HG02973 (cell line): ENCODE measurements around the gene SLC7A6OS.

ENCODE experiments used
- ATAC-seq: cut with Tn5 transposase; IDR thresholded peaks from one replicate; pipeline ENCODE4 v1.9.1; 2021; ENCODE audit warnings: moderate library complexity; ENCODE audit not compliant: unreplicated experiment

The SLC7A6OS gene

GRCh38 chr16:68310774-68311511 is at the start of gene SLC7A6OS, which contains the start of gene PRMT7:
Gene SLC7A6OS (minus strand): TSS chr16:68310946. CDS start chr16:68310926, 20 bp downstream.
Gene PRMT7 (plus strand): TSS chr16:68311019. CDS start chr16:68315980, 4,961 bp downstream.
- ATAC-seq = peak; percentile 94

DNA sequence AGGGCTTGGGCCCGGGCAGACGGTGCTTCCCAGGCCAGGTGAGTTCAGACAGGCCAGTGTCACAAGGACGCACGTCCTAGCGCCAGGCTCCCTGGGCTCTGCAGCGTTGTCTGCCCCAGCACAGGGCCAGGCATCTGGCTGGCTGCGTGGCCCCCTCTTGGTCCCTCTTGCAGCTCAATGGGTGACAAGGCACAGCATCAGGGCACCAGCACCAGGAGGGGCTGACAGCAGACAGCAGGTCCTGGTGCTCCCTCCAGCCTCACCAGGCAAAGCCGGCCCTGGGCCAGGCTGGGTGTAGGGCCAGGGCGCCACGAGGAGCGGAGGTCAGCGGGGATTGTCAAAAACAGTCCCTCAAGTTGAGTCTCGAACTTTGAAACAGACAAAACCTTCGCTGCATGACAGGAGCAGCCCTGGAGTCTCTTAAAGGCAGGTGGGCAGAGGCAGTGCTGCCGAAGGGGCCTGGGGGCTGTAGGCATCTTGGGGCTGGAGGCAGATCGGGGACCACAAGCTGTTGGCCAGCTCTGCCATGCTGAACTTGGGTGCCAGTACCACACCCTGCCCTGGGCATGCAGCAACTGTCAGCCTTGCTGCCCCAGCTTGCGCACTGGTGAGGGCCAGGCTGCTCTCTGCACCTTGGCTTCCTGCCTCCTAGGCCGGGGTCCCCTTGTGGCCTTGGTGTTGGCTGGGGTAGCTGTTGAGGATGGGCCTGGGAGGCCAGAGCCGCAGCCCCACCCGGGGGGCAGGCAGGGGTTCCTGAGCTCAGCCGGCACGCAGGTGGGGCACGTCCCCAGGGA is 48.8 kb upstream of the SLC7A6OS start:
- no peak for ATAC-seq

DNA sequence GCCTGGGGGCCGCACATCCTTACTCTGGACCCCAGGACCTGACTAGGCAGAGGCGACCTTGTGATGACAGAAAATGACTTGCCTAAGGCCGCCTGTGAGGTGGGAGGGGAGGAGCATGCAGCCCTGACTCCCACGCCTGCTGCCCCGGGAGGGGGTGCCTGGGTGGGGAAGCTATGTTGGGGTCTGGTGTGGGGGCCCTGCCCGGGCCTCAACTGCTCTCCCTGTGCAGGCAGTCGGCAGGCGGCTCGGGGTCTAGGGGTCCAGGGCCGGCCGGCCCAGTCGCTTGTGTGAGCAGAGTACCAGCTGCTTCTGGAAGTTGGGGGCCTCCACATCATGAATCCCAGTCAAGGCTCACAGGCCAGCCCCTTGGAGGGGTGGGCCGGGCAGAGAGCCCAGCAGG is 48.2 kb upstream of the SLC7A6OS start:
- no peak for ATAC-seq

DNA sequence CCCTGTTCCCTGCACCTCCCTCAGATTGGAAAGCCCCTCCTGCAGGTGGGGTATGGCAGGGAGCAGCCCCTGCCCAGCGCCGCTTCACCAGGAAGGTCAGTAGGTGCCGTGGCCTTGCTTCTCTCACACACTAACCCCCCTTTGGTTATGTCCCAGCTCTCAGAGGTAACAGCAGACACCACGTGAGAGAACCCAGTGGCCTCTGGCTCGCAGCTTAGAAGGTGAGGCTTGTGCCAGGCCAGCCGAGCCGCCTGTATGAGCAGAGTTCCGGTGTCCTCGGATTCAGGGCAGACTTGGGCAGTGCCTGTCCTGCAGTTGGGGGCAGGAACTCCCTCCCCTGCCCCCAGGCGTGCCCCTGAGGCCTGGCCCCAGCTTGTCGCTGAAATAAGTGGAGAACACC is 47.2 kb upstream of the SLC7A6OS start:
- no peak for ATAC-seq

DNA sequence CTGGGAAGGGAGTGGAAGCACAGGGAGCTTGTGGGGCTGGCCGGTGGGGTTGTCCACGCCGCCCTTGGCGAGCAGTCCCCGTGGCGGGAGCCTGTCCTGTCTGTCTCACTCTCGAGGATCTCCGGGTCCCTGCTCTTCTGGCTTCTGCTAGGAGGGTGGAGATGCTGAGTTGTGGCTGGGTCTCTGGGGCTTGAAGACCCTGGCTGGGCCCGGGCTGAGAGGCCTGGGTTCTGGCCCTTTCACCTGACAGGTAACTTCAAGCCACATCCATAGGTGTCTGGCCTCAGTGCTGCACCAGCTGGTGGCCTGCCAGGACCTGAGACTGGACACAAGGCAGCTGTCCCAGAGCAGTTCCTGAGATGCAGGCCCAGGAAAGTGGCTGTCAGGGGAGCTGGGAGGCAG is 46.8 kb upstream of the SLC7A6OS start:
- no peak for ATAC-seq

DNA sequence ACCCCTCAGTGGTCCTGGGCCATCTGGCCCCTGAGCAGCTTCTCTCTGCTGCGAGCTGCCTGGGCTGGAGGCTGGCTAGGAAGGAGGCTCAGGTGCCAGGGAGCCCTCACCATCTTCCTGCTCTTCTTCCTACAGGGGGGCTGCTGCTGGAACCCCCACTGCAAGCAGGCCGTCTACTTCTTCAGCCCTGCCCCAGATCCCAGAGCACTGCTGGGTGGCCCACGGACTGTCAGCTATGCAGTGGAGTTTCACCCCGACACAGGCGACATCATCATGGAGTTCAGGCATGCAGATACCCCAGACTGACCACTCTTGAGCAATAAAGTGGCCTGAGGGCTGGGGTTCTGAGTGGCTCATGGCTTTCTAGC is 46.2 kb upstream of the SLC7A6OS start:
- no peak for ATAC-seq

GRCh38 chr16:68356249-68356918 is 45.6 kb upstream of the SLC7A6OS start:
- peak; percentile 71 for ATAC-seq

GRCh38 chr16:68355447-68356248 is 44.9 kb upstream of the SLC7A6OS start:
- no peak for ATAC-seq

DNA sequence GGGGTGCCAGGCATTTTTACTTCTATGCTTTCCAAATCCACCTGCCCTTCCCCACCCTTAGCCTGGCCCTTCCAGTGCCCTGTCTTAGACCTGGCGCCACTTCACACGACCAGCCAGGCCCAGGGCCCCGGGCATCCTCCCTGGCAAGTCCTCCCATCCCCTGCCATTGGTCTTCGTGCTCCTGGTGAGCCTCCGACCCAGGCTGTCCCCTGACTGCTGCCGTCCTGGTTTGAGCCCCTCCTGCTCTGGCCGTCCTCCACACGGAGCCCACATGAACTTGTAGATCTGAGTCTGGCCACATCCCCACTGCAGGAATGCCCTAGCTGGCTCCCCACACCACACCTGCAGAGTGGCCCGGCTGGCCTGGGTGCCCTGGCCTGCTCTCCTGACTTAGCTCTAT is 44.1 kb upstream of the SLC7A6OS start:
- ATAC-seq = no peak

GRCh38 chr16:68353366-68353765 is 42.6 kb upstream of the SLC7A6OS start:
- ATAC-seq = no peak

DNA sequence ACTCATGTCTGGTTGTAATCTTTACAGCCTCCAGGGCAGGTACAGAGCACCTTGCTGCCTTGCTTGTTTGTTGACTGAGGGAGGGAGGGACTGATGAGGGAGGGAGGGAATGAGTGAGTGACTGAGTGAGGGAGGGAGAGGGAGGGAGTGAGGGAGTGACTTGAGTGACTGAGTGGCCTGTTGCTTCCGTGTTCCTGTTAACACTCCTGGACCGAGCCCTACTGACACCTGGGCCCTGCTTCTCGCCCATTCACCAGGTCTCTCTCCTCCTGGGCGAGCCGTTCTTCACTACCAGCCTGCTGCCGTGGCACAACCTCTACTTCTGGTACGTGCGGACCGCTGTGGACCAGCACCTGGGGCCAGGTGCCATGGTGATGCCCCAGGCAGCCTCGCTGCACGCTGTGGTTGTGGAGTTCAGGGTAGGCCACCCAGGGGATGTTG is 41.3 kb upstream of the SLC7A6OS start:
- ATAC-seq = no peak

DNA sequence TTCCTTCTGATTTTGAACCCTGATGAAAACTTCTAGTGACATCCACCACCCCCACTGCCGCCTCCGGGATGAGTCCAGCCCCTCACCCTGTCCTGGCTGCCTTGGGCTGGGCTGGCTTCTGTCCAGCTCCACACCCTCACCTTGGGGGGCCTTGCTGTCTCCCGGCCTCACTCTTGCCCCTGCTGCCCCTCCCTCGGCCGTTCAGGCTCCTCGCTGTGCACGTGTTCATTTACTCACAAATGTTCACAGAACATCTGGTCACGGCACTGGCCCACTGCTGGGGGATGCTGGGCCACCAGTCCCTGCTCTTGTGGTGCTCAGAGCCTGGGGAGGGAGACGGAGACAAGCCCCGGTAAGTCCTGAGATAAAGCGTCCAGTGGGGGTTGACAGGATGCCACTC is 40.7 kb upstream of the SLC7A6OS start:
- ATAC-seq = no peak

DNA sequence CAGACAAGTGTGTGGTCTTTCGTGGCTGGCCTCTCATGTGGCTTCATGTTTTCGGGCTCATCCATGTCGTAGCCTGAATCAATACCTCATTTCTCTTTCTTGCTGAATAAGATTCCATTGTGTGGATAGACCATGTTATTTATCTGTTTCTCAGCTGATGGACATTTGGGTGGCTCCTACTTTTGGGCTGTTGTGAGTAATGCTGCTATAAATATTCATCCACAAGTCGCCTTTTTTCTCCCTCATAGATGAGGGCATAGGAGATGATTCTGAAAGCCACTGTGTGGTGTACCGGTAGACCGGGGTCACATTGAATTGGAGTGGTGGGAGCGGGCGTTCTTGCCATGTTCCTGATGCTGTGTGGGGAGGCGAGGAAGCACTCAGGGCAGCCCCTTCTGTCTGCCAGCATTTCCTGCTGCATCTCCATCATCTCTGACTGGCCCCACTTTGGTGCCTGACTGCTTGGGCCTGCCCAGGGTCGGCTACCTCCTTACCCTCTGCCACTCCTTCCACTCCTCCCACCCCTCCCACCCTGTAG is 40.1 kb upstream of the SLC7A6OS start:
- ATAC-seq = no peak

- ATAC-seq = no peak
Measured at GRCh38 chr16:68349838-68350410, 39.2 kb upstream of the SLC7A6OS start.

GRCh38 chr16:68348639-68349445 is 38.1 kb upstream of the SLC7A6OS start:
- ATAC-seq = no peak

DNA sequence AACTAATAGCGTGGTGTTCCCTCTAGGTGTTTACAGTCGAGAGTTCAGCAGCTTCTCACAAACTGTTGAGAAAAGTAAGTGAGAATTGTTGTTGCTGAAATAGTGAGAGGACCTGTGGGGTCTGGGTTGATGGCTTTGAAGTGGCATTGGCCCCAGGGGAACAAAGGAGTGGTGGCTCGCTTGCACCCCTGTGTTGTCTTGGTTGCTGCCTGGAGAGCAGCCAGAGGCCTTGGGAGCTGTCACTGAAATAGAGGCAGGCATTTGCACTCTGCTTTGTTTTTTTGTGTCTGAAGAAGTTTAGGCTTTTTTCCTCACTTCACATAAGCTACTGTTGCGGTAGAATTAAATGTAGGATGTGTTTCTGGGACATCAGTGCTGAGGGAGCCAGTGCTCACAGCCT is 36.9 kb upstream of the SLC7A6OS start:
- no peak for ATAC-seq

GRCh38 chr16:68346892-68347480 is 36.2 kb upstream of the SLC7A6OS start:
- no peak for ATAC-seq

GRCh38 chr16:68345958-68346635 is 35.4 kb upstream of the SLC7A6OS start:
- ATAC-seq = no peak
